Mammary epithelial cell (primary cell): Measurements from ENCODE around the gene PADI6.

Experiments used
- CTCF ChIP-seq, 2 donors: IDR thresholded peaks in 1 of 2; conservative IDR thresholded peaks in 1 of 2; 2 replicates each; pipeline ENCODE4 v1.5.1; 2011 to 2012; ENCODE audit warnings: inconsistent platforms in 2 of 2, low read length in 2 of 2, mild to moderate bottlenecking in 2 of 2, control low read depth in 1 of 2, low read depth in 1 of 2; ENCODE audit not compliant: insufficient read depth in 1 of 2; ENCODE audit errors: extremely low read depth in 1 of 2
- EZH2 ChIP-seq: IDR thresholded peaks from 2 replicates; pipeline ENCODE4 v1.6.1; 2012; ENCODE audit warnings: low read length, inconsistent platforms, borderline replicate concordance

- TF ChIP-seq CTCF (conservative IDR thresholded peaks at IDR 0.05 in 1 of 2, IDR thresholded peaks at IDR 0.05 in 1 of 2; ENCODE audit: extremely low read depth in 1 of 2, insufficient read depth in 1 of 2, low read depth in 1 of 2, low read length in 2 of 2) (no peak), EZH2 (no peak)
These were observed 38.9 kb upstream of the PADI6 start for GRCh38 chr1:17333081-17333480.
